Activated T-cell treated with anti-CD3 and anti-CD28 coated beads, Interleukin-2, amount 50 U/mL, for 24 hours (primary cell): Measurements from ENCODE around the gene UGP2.
"Not testable (repeated sequence)": the region's sequence is repeated elsewhere in the genome, so short reads cannot be mapped to it uniquely, and the experiment has no call there.

ENCODE experiments used
- DNase-seq: peaks from one replicate; pipeline ENCODE4 v3.0.0-alpha.2; 2020
- H3K27ac Mint-ChIP-seq: 2 replicates; pipeline ENCODE4 v1.8.0; 2020; ENCODE audit warnings: mild to moderate bottlenecking, mixed read lengths
- H3K27me3 Mint-ChIP-seq: 2 replicates; pipeline ENCODE4 v1.8.0; 2020; ENCODE audit warnings: mixed read lengths
- H3K36me3 Mint-ChIP-seq: 2 replicates; pipeline ENCODE4 v1.8.0; 2020; ENCODE audit warnings: low read depth, mixed read lengths
- H3K4me1 Mint-ChIP-seq: 2 replicates; pipeline ENCODE4 v1.8.0; 2020; ENCODE audit warnings: low read depth, mixed read lengths
- H3K4me3 Mint-ChIP-seq: 2 replicates; pipeline ENCODE4 v1.8.0; 2020; ENCODE audit warnings: mild to moderate bottlenecking, moderate library complexity, mixed read lengths
- H3K9me3 Mint-ChIP-seq: 2 replicates; pipeline ENCODE4 v1.8.0; 2020; ENCODE audit warnings: mixed read lengths

Gene UGP2

DNA sequence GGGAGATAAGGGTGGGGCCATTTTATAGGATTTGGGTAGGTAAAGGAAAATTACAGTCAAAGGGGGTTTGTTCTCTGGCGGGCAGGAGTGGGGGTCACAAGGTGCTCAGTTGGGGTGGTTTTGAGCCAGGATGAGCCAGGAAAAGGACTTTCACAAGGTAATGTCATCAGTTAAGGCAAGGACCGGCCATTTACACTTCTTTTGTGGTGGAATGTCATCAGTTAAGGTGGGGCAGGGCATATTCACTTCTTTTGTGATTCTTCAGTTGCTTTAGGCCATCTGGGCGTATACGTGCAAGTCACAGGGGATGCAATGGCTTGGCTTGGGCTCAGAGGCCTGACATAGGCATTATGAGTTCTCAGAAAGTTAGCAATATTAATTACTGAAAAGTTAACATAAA is 5.9 kb downstream of the UGP2 start:
- not testable (repeated sequence) for H3K27me3 Mint-ChIP-seq, H3K4me3 Mint-ChIP-seq, DNase-seq, H3K27ac Mint-ChIP-seq
- Mint-ChIP-seq H3K9me3 (peaks cover 11% of the 10 kb centered on the region), H3K4me1 (peaks cover 82% of the 10 kb centered on the region), H3K36me3 (peaks cover 39% of the 10 kb centered on the region)

- DNase-seq: no peak
- Mint-ChIP-seq H3K27ac (peak overlapping the region; percentile 26), H3K9me3 (peaks cover 11% of the 10 kb centered on the region), H3K27me3 (no peaks in the 10 kb centered on the region), H3K4me1 (peaks cover 84% of the 10 kb centered on the region), H3K4me3 (no peak overlapping the region), H3K36me3 (peaks cover 34% of the 10 kb centered on the region)
Measured at GRCh38 chr2:63849381-63850203, 7.9 kb downstream of the UGP2 start.

DNA sequence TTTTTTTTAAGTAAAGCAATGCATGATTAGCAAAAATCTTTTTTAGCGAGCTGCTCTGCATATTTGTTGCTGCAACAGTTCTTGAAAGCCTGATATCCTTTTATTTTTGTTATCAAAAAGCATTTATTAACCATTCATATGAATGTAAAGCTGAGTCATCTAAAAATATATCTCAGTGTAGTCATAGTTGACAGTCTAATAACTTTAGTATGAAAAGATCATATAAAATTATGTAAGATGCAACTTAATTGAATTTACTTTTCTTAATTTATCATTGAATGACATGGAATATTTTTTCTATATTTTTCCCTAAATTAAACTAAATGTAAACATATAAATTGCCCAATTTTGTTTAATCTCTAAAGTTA is 8.5 kb downstream of the UGP2 start:
- H3K4me1 Mint-ChIP-seq: peaks cover 83% of the 10 kb centered on the region
- H3K36me3 Mint-ChIP-seq: peaks cover 30% of the 10 kb centered on the region
- H3K4me3 Mint-ChIP-seq: no peak overlapping the region
- peaks cover 11% of the 10 kb centered on the region for H3K9me3 Mint-ChIP-seq
- H3K27ac Mint-ChIP-seq: no peak overlapping the region
- no peaks in the 10 kb centered on the region for H3K27me3 Mint-ChIP-seq
- no peak for DNase-seq

DNA sequence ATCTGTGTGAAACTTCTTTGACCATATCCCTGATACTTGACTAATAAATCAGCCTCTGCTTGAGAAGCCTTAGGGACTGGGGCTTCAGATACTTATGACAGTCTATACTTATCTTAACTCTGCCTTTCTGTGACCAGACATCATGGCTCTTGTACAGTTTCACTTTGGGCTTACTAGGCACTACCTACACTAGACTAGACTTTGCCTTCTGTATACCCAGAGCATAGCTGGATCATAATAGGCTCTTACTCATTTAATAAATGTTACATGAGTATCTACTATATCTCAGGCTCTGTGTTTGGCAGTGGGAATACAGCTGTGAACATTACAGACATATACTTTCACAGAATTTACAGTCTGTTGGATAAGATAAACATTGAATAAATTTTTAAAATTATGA is 9.0 kb downstream of the UGP2 start:
- H3K36me3 Mint-ChIP-seq: peaks cover 25% of the 10 kb centered on the region
- H3K27ac Mint-ChIP-seq: peak overlapping the region; percentile 41
- H3K4me3 Mint-ChIP-seq: no peak overlapping the region
- H3K9me3 Mint-ChIP-seq: peaks cover 11% of the 10 kb centered on the region
- H3K27me3 Mint-ChIP-seq: no peaks in the 10 kb centered on the region
- DNase-seq: no peak
- H3K4me1 Mint-ChIP-seq: peaks cover 83% of the 10 kb centered on the region

DNA sequence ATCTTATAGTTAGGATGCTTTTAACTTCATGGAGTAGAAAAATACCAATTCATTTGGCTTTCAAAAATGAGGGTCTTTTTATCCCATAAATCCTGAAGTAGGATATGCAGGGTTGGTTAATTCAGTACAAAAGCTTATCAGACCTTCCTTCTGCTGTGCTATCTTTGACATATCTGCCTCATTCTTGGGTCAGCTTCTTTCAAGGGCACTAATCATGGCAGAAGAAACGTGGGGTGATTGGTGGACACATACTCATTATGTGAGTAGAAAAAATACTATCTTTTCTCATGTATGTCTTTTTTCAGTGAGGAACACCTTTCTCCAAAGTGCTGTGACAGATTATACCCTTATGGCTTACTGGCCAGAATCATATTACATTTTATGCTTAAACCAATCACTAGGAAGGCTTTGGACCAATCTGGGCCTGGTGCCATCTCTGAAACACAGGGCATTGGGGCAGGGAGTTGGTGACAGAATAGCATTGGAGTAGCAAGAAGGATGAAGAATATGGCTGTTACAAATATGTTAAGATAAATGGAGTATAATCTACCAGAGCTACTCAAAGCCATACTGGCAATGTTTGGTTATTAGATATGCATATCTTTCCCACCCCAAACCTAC is 10.1 kb downstream of the UGP2 start:
- H3K9me3 Mint-ChIP-seq: peaks cover 8% of the 10 kb centered on the region
- peak overlapping the region; percentile 34 for H3K27ac Mint-ChIP-seq
- no peak overlapping the region for H3K4me3 Mint-ChIP-seq
- no peak for DNase-seq
- H3K36me3 Mint-ChIP-seq: peaks cover 27% of the 10 kb centered on the region
- peaks cover 86% of the 10 kb centered on the region for H3K4me1 Mint-ChIP-seq
- H3K27me3 Mint-ChIP-seq: no peaks in the 10 kb centered on the region

DNA sequence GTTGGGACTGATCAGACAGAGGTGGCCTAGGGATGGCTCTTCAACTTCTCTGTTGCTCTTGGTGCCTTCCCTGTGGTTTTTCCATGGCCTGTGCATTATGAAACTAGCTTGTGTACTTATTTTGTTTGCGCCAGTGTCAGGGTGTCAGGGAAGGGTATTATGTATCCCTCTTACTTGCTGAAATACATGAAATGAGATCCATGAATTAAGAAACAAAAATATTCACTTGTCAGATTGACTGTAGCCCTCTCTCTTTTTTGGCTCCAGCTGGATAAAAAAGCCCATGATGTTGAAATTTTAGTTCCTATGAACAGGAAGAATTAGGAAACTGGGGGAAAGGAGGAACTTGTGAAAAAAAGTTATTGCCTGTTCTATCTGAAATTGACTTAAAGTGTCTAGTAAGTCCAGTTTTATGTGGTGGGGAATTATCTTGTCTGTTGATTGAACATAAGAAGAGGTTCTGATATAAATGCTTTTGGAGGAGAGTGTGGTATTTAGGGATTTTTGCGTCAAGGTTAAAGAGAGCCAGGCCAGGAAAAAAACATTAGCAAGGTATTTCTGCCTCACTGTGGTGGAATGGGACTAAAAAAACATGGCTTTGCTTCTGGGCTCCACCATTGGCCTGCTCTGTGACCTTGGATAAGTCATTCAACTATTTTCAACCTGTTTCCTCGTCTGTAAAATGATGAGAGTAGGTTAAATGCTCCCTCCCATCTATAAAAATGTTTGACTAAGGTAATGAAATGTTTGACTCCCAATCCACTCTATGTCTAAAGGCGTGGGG is 12.0 kb downstream of the UGP2 start:
- peaks cover 2% of the 10 kb centered on the region for H3K9me3 Mint-ChIP-seq
- no peak for DNase-seq
- no peaks in the 10 kb centered on the region for H3K27me3 Mint-ChIP-seq
- peak overlapping the region; percentile 87 for H3K27ac Mint-ChIP-seq
- peaks cover 32% of the 10 kb centered on the region for H3K36me3 Mint-ChIP-seq
- H3K4me3 Mint-ChIP-seq: no peak overlapping the region
- peaks cover 81% of the 10 kb centered on the region for H3K4me1 Mint-ChIP-seq

- Mint-ChIP-seq H3K27me3 (no peaks in the 10 kb centered on the region), H3K27ac (peak overlapping the region; percentile 91), H3K36me3 (peaks cover 42% of the 10 kb centered on the region), H3K9me3 (peaks cover 2% of the 10 kb centered on the region), H3K4me3 (peak overlapping the region; percentile 47), H3K4me1 (peaks cover 66% of the 10 kb centered on the region)
- no peak for DNase-seq
Measured at GRCh38 chr2:63855418-63856302, 14.0 kb downstream of the UGP2 start.

GRCh38 chr2:63856303-63856603 is 14.6 kb downstream of the UGP2 start:
- H3K27ac Mint-ChIP-seq: peak overlapping the region; percentile 91
- H3K4me3 Mint-ChIP-seq: peak overlapping the region; percentile 47
- H3K36me3 Mint-ChIP-seq: peaks cover 42% of the 10 kb centered on the region
- peaks cover 66% of the 10 kb centered on the region for H3K4me1 Mint-ChIP-seq
- DNase-seq: no peak
- H3K9me3 Mint-ChIP-seq: peaks cover 1% of the 10 kb centered on the region
- H3K27me3 Mint-ChIP-seq: no peaks in the 10 kb centered on the region

DNA sequence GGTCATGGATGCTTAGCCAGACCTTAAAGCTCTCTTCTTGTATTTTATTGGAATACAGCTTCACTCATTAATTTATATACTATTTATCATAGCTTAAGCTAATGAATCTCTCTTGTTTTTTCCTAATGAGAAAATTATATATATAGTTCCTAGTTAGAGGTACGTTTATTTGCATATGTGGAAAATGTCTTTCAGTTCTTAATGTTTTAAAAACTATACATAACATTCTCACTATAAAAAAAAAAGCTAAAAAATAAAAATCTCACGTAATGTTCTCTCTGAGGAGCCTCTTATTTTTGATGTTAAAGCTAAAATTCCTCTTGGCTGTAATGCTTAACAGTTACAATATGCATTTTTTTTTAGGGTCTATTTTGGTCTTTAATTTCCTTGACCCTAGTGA is 16.6 kb downstream of the UGP2 start:
- Mint-ChIP-seq H3K27me3 (no peaks in the 10 kb centered on the region), H3K9me3 (no peaks in the 10 kb centered on the region), H3K36me3 (peaks cover 62% of the 10 kb centered on the region), H3K27ac (no peak overlapping the region), H3K4me3 (no peak overlapping the region), H3K4me1 (peaks cover 66% of the 10 kb centered on the region)
- no peak for DNase-seq

DNA sequence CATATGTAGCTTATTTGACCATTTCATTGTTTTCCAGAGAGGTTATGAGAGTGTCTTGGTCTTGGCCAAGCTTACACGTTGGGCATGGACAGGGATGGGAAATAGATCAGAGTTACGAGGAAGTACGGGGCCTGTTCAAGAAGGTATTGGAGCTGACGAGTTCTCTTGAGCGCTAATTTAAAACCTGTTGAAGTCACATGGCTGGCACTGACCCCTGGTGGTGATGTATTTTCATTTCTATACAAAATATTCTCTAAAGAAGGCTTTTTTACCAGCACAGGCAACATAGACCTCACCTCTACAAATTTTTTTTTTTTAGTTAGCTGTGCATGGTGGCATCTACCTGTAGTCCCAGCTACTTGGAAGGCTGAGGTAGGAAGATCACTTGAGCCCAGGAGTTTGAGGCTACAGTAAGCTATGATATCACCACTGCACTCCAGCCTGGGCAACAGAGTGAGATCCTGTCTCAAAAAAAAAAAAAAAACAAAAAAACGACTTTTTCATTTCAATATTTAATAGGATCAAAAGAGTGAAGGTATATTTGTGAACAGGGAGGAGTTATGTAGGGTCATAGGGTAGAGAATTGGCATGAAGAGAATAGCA is 19.6 kb downstream of the UGP2 start:
- no peaks in the 10 kb centered on the region for H3K27me3 Mint-ChIP-seq
- H3K9me3 Mint-ChIP-seq: no peaks in the 10 kb centered on the region
- H3K27ac Mint-ChIP-seq: peak overlapping the region; percentile 6
- peak; percentile 50 for DNase-seq
- peaks cover 79% of the 10 kb centered on the region for H3K36me3 Mint-ChIP-seq
- no peak overlapping the region for H3K4me3 Mint-ChIP-seq
- peaks cover 60% of the 10 kb centered on the region for H3K4me1 Mint-ChIP-seq

GRCh38 chr2:63862806-63863205 is 21.1 kb downstream of the UGP2 start:
- Mint-ChIP-seq H3K9me3 (no peaks in the 10 kb centered on the region), H3K4me1 (peaks cover 56% of the 10 kb centered on the region), H3K4me3 (no peak overlapping the region), H3K36me3 (peaks cover 72% of the 10 kb centered on the region), H3K27me3 (no peaks in the 10 kb centered on the region), H3K27ac (peak overlapping the region; percentile 80)
- no peak for DNase-seq

- no peak for DNase-seq
- Mint-ChIP-seq H3K27ac (peak overlapping the region; percentile 29), H3K4me1 (peaks cover 55% of the 10 kb centered on the region), H3K9me3 (no peaks in the 10 kb centered on the region), H3K36me3 (peaks cover 70% of the 10 kb centered on the region), H3K27me3 (no peaks in the 10 kb centered on the region), H3K4me3 (no peak overlapping the region)
Measured at GRCh38 chr2:63863707-63864106, 22.0 kb downstream of the UGP2 start.

DNA sequence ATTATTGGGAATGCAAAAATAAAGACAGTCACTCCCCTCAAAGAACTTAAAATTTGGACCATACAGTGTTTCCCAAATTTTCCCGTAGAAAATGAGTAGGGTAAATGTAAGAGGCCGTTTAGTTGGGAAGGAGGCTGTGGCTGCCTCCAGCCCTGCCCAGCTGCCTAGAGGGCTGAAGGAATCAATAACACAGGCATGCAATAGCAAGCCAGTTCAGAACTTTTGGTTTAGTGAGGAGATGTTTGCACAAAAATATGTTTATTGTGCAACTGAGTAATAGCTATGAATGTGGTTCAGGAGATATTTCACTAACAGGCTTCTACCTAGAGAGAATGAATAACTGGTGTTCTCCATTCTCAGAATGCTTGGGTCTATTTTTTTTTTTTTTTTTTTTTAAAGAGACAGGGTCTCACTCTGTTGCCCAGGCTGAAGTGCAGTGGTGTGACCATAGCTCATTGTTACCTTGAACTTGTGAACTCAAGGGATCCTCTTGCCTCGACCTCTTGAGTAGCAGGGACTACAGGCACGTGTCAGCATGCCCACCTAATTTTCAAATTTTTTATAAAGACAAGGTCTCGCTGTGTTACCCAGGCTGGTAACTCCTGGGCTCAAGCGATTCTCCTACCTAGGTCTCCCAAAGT is 23.6 kb downstream of the UGP2 start:
- Mint-ChIP-seq H3K27me3 (no peaks in the 10 kb centered on the region), H3K4me1 (peaks cover 56% of the 10 kb centered on the region), H3K27ac (no peak overlapping the region), H3K4me3 (no peak overlapping the region), H3K36me3 (peaks cover 62% of the 10 kb centered on the region), H3K9me3 (no peaks in the 10 kb centered on the region)
- no peak for DNase-seq
